HEK293 (cell line): Measurements from ENCODE around the gene RNF144A.

Experiments
- CTCF ChIA-PET: fragments of 350-600 bp; formaldehyde crosslinking; extraction: SDS; loops from one replicate; lab custom pipeline; 2021; ENCODE audit warnings: antibody characterized with exemption; lab: Yijun Ruan, JAX
- POLR2A ChIA-PET: fragments of 300-600 bp; formaldehyde crosslinking; extraction: SDS; loops from one replicate; lab custom pipeline; 2020; ENCODE audit warnings: antibody characterized with exemption, inconsistent platforms; lab: Yijun Ruan, JAX
- H3K27ac ChIP-seq: fragments of 200-500 bp; sonication (Bioruptor generic); 2 replicates; pipeline ENCODE4 v1.5.1; 2014; ENCODE audit warnings: low read depth, low read length, control low read depth, inconsistent platforms; ENCODE audit errors: extremely low read depth
- H3K36me3 ChIP-seq, 2 experiments: fragments of 200-500 bp in 1 of 2; sonication (Bioruptor generic) in 1 of 2; 1 replicate in 1 of 2; 2 replicates in 1 of 2; pipeline ENCODE4 v1.5.1; 2014 to 2017; ENCODE audit warnings: inconsistent platforms in 2 of 2, low read length in 2 of 2; ENCODE audit not compliant: control insufficient read depth in 2 of 2, insufficient read depth in 1 of 2
- H3K4me1 ChIP-seq: fragments of 200-500 bp; sonication (Bioruptor generic); 2 replicates; pipeline ENCODE4 v1.5.1; 2014; ENCODE audit warnings: mild to moderate bottlenecking, low read length, inconsistent platforms; ENCODE audit not compliant: control insufficient read depth, insufficient read depth
- H3K4me3 ChIP-seq: 2 replicates; pipeline ENCODE4 v1.5.1; 2011; ENCODE audit warnings: low read depth, mild to moderate bottlenecking, control low read depth, low read length, moderate library complexity
- H3K9me3 ChIP-seq: fragments of 200-500 bp; sonication (Bioruptor generic); 2 replicates; pipeline ENCODE4 v1.5.1; 2014; ENCODE audit warnings: low read depth, low read length, inconsistent platforms; ENCODE audit not compliant: control insufficient read depth, insufficient read depth
- BCL11B ChIP-seq: fragments of 450-650 bp; formaldehyde crosslinking; IDR thresholded peaks from 2 replicates; pipeline ENCODE4 v1.5.1; 2016; ENCODE audit warnings: low read depth, missing biosample characterization, missing genetic modification characterization
- GLI4 ChIP-seq: fragments of 450-650 bp; formaldehyde crosslinking; IDR thresholded peaks from 2 replicates; pipeline ENCODE4 v1.5.1; 2016; ENCODE audit warnings: missing biosample characterization, missing genetic modification characterization
- HOXC10 ChIP-seq: sonication (generic); formaldehyde crosslinking; IDR thresholded peaks from 2 replicates; pipeline ENCODE4 v1.8.1; 2023; ENCODE audit warnings: mild to moderate bottlenecking, missing genetic modification reagents
- SALL2 ChIP-seq: fragments of 450-650 bp; formaldehyde crosslinking; IDR thresholded peaks from 2 replicates; pipeline ENCODE4 v1.5.0; 2017; ENCODE audit warnings: missing biosample characterization, mild to moderate bottlenecking, missing genetic modification characterization, borderline replicate concordance
- ZBTB1 ChIP-seq: fragments of 450-650 bp; formaldehyde crosslinking; IDR thresholded peaks from 2 replicates; pipeline ENCODE4 v1.5.1; 2016; ENCODE audit warnings: missing biosample characterization, missing genetic modification characterization
- ZBTB26 ChIP-seq: fragments of 450-650 bp; formaldehyde crosslinking; optimal IDR thresholded peaks from 2 replicates; pipeline ENCODE3; 2016; ENCODE audit warnings: missing biosample characterization, mild to moderate bottlenecking, missing genetic modification characterization
- ZBTB49 ChIP-seq: fragments of 450-650 bp; formaldehyde crosslinking; IDR thresholded peaks from 2 replicates; pipeline ENCODE4 v1.5.1; 2016; ENCODE audit warnings: missing biosample characterization, missing genetic modification characterization, low read depth
- ZNF121 ChIP-seq: fragments of 450-650 bp; formaldehyde crosslinking; IDR thresholded peaks from 2 replicates; pipeline ENCODE4 v1.5.1; 2016; ENCODE audit warnings: missing biosample characterization, missing genetic modification characterization
- ZNF148 ChIP-seq: fragments of 450-650 bp; formaldehyde crosslinking; IDR thresholded peaks from 2 replicates; pipeline ENCODE4 v1.5.0; 2017; ENCODE audit warnings: missing biosample characterization, missing genetic modification characterization, borderline replicate concordance
- ZNF16 ChIP-seq: fragments of 450-650 bp; formaldehyde crosslinking; IDR thresholded peaks from 2 replicates; pipeline ENCODE4 v1.5.1; 2016; ENCODE audit warnings: low read depth, missing biosample characterization, missing genetic modification characterization
- ZNF221 ChIP-seq: fragments of 450-650 bp; formaldehyde crosslinking; IDR thresholded peaks from 2 replicates; pipeline ENCODE4 v1.5.1; 2017; ENCODE audit warnings: missing biosample characterization, missing genetic modification characterization, borderline replicate concordance
- ZNF404 ChIP-seq: fragments of 450-650 bp; formaldehyde crosslinking; IDR thresholded peaks from 2 replicates; pipeline ENCODE4 v1.5.1; 2017; ENCODE audit warnings: missing biosample characterization, missing genetic modification characterization
- ZNF416 ChIP-seq: fragments of 450-650 bp; formaldehyde crosslinking; IDR thresholded peaks from 2 replicates; pipeline ENCODE4 v1.5.1; 2016; ENCODE audit warnings: missing biosample characterization, missing genetic modification characterization
- ZNF423 ChIP-seq: fragments of 450-650 bp; formaldehyde crosslinking; IDR thresholded peaks from 2 replicates; pipeline ENCODE4 v1.5.1; 2016; ENCODE audit warnings: missing biosample characterization, missing genetic modification characterization
- ZNF426 ChIP-seq: fragments of 450-650 bp; formaldehyde crosslinking; IDR thresholded peaks from 2 replicates; pipeline ENCODE4 v1.5.1; 2017; ENCODE audit warnings: missing biosample characterization, missing genetic modification characterization, mild to moderate bottlenecking, inconsistent platforms, moderate library complexity
- ZNF529 ChIP-seq: fragments of 450-650 bp; formaldehyde crosslinking; IDR thresholded peaks from 2 replicates; pipeline ENCODE4 v1.5.1; 2017; ENCODE audit warnings: missing genetic modification characterization, missing biosample characterization; ENCODE audit not compliant: insufficient replicate concordance
- ZNF549 ChIP-seq: fragments of 450-650 bp; IDR thresholded peaks from 2 replicates; pipeline ENCODE4 v1.5.1; 2018; ENCODE audit warnings: missing biosample characterization, missing genetic modification characterization, mild to moderate bottlenecking, inconsistent platforms, moderate library complexity
- ZNF560 ChIP-seq: fragments of 450-650 bp; formaldehyde crosslinking; IDR thresholded peaks from 2 replicates; pipeline ENCODE4 v1.5.1; 2017; ENCODE audit warnings: missing biosample characterization, missing genetic modification characterization, borderline replicate concordance
- ZNF707 ChIP-seq: fragments of 450-650 bp; formaldehyde crosslinking; IDR thresholded peaks from 2 replicates; pipeline ENCODE4 v1.5.1; 2016; ENCODE audit warnings: missing biosample characterization, missing genetic modification characterization
- ZNF76 ChIP-seq: fragments of 450-650 bp; formaldehyde crosslinking; IDR thresholded peaks from 2 replicates; pipeline ENCODE4; 2016; ENCODE audit warnings: low read depth, missing biosample characterization, missing genetic modification characterization, borderline replicate concordance
- ZNF785 ChIP-seq: fragments of 450-650 bp; formaldehyde crosslinking; IDR thresholded peaks from 2 replicates; pipeline ENCODE4 v1.5.1; 2016; ENCODE audit warnings: missing biosample characterization, missing genetic modification characterization
- ZNF791 ChIP-seq: fragments of 450-650 bp; formaldehyde crosslinking; IDR thresholded peaks from 2 replicates; pipeline ENCODE4 v1.5.1; 2016; ENCODE audit warnings: missing biosample characterization, missing genetic modification characterization
- ZNF837 ChIP-seq: fragments of 450-650 bp; formaldehyde crosslinking; IDR thresholded peaks from 2 replicates; pipeline ENCODE4 v1.5.1; 2016; ENCODE audit warnings: missing biosample characterization, missing genetic modification characterization
- ZSCAN18 ChIP-seq: fragments of 450-650 bp; formaldehyde crosslinking; IDR thresholded peaks from 2 replicates; pipeline ENCODE4 v1.5.1; 2016; ENCODE audit warnings: missing biosample characterization, missing genetic modification characterization
- ZSCAN23 ChIP-seq: fragments of 450-650 bp; formaldehyde crosslinking; IDR thresholded peaks from 2 replicates; pipeline ENCODE4 v1.5.1; 2016; ENCODE audit warnings: missing biosample characterization, missing genetic modification characterization
- ZSCAN30 ChIP-seq: fragments of 450-650 bp; IDR thresholded peaks from 2 replicates; pipeline ENCODE4 v1.5.1; 2018; ENCODE audit warnings: missing biosample characterization, mild to moderate bottlenecking, missing genetic modification characterization, moderate library complexity
- ZSCAN5A ChIP-seq: fragments of 450-650 bp; formaldehyde crosslinking; IDR thresholded peaks from 2 replicates; pipeline ENCODE4 v1.5.1; 2016; ENCODE audit warnings: missing biosample characterization, missing genetic modification characterization

RNF144A gene

GRCh38 chr2:6971502-6971901 is 54.3 kb downstream of the RNF144A start:
- no peaks in the 10 kb centered on the region for H3K4me1 ChIP-seq
- no peak overlapping the region for H3K4me3 ChIP-seq
- TF ChIP-seq ZNF121 (tag by site-specific recombination) (no peak), ZNF76 (no peak), SALL2 (tag by site-specific recombination) (no peak), ZBTB26 (tag by site-specific recombination) (no peak), ZSCAN30 (no peak), ZNF404 (no peak), ZBTB49 (tag by site-specific recombination) (no peak), ZNF791 (tag by site-specific recombination) (no peak), ZNF549 (tag by site-specific recombination) (no peak), ZNF416 (tag by site-specific recombination) (no peak), HOXC10 (no peak), BCL11B (tag by site-specific recombination) (no peak), ZSCAN18 (tag by site-specific recombination) (no peak), ZNF707 (tag by site-specific recombination) (no peak), ZSCAN5A (tag by site-specific recombination) (no peak), ZNF785 (tag by site-specific recombination) (no peak), ZNF529 (tag by site-specific recombination) (no peak), ZNF221 (tag by site-specific recombination) (no peak), ZNF837 (tag by site-specific recombination) (no peak)
- no peak overlapping the region for H3K27ac ChIP-seq
- no peaks in the 10 kb centered on the region for H3K9me3 ChIP-seq
- ChIA-PET POLR2A (no interaction called here), CTCF (no interaction called here)
- no peaks in the 10 kb centered on the region for H3K36me3 ChIP-seq

- ChIA-PET POLR2A (no interaction called here), CTCF (interaction anchor here (0.6 kb wide), 1 partner anchor 908 kb away, joined by 3 read pairs; no protein-coding TSS in a partner anchor)
- Histone ChIP-seq H3K4me3 (no peak overlapping the region), H3K9me3 (no peaks in the 10 kb centered on the region), H3K36me3 (no peaks in the 10 kb centered on the region), H3K4me1 (no peaks in the 10 kb centered on the region; the same call in 1 of the 2 replicates), H3K27ac (no peak overlapping the region)
- TF ChIP-seq ZNF426 (tag by site-specific recombination) (no peak), ZBTB1 (tag by site-specific recombination) (no peak), ZNF16 (no peak), ZNF423 (tag by site-specific recombination) (no peak), ZNF560 (tag by site-specific recombination) (no peak), GLI4 (no peak), ZNF148 (tag by site-specific recombination) (no peak), ZSCAN23 (tag by site-specific recombination) (no peak)
Measured at GRCh38 chr2:6972067-6972710, 55.0 kb downstream of the RNF144A start.
